ENCODE data around the gene CD109. TPM values are rescaled to one million over a fixed set of nuclear protein-coding genes. Genes with fewer than 3 reads are reported as not detected.
"Not testable (repeated sequence)": the region's sequence is repeated elsewhere in the genome, so short reads cannot be mapped to it uniquely, and the experiment has no call there.

Gene CD109
- total RNA-seq, 1 donor from 2014 or later: 18.6 TPM

GRCh38 chr6:73723480-73723879 lies 27.5 kb downstream of the CD109 start:
- intact Hi-C loops (cut with micrococcal nuclease): not testable (repeated sequence)

GRCh38 chr6:73724389-73724788 lies 28.4 kb downstream of the CD109 start:
- intact Hi-C loops (cut with micrococcal nuclease): no loop called here

GRCh38 chr6:73725192-73725591 lies 29.2 kb downstream of the CD109 start:
- intact Hi-C loops (cut with micrococcal nuclease): not testable (repeated sequence)

- intact Hi-C loops (cut with micrococcal nuclease): no loop called here
Observed at GRCh38 chr6:73727114-73727513, 31.1 kb downstream of the CD109 start.

GRCh38 chr6:73728548-73729205 lies 32.7 kb downstream of the CD109 start:
- intact Hi-C loops (cut with micrococcal nuclease): no loop called here

- intact Hi-C loops (cut with micrococcal nuclease): no loop called here
Observed at GRCh38 chr6:73731285-73731684, 35.3 kb downstream of the CD109 start.

- intact Hi-C loops (cut with micrococcal nuclease): loop anchor here (1.0 to 2.0 kb wide), 3 partner anchors 38 to 212 kb away; partner anchors contain the start of gene EEF1A1
Observed at GRCh38 chr6:73732845-73733675, 37.1 kb downstream of the CD109 start.

GRCh38 chr6:73733791-73734190 lies 37.8 kb downstream of the CD109 start:
- intact Hi-C loops (cut with micrococcal nuclease): loop anchor here (1.0 to 2.0 kb wide), 3 partner anchors 39 to 213 kb away; partner anchors contain the start of gene EEF1A1

GRCh38 chr6:73734832-73735453 lies 38.9 kb downstream of the CD109 start:
- intact Hi-C loops (cut with micrococcal nuclease): no loop called here

- intact Hi-C loops (cut with micrococcal nuclease): loop anchor here (1.0 to 2.0 kb wide), 4 partner anchors 117 to 1471 kb away; no protein-coding TSS in a partner anchor
Observed at GRCh38 chr6:73738367-73739028, 42.5 kb downstream of the CD109 start.

GRCh38 chr6:73739096-73739495 lies 43.1 kb downstream of the CD109 start:
- intact Hi-C loops (cut with micrococcal nuclease): loop anchor here (1.0 to 2.0 kb wide), 4 partner anchors 116 to 1470 kb away; no protein-coding TSS in a partner anchor

- intact Hi-C loops (cut with micrococcal nuclease): no loop called here
Observed at GRCh38 chr6:73742433-73742832, 46.4 kb downstream of the CD109 start.

GRCh38 chr6:73743081-73743480 lies 47.1 kb downstream of the CD109 start:
- intact Hi-C loops (cut with micrococcal nuclease): no loop called here

- intact Hi-C loops (cut with micrococcal nuclease): no loop called here
Observed at GRCh38 chr6:73743556-73743955, 47.6 kb downstream of the CD109 start.

GRCh38 chr6:73746787-73747186 lies 50.8 kb downstream of the CD109 start:
- intact Hi-C loops (cut with micrococcal nuclease): no loop called here

- intact Hi-C loops (cut with micrococcal nuclease): no loop called here
Observed at GRCh38 chr6:73747289-73747688, 51.3 kb downstream of the CD109 start.

GRCh38 chr6:73752943-73753342 lies 56.9 kb downstream of the CD109 start:
- intact Hi-C loops (cut with micrococcal nuclease): no loop called here

- intact Hi-C loops (cut with micrococcal nuclease): no loop called here
Observed at GRCh38 chr6:73766040-73766439, 70.0 kb downstream of the CD109 start.

- intact Hi-C loops (cut with micrococcal nuclease): no loop called here
Observed at GRCh38 chr6:73768558-73768957, 72.6 kb downstream of the CD109 start.

- intact Hi-C loops (cut with micrococcal nuclease): no loop called here
Observed at GRCh38 chr6:73769976-73770375, 74.0 kb downstream of the CD109 start.

- intact Hi-C loops (cut with micrococcal nuclease): no loop called here
Observed at GRCh38 chr6:73774311-73774774, 78.3 kb downstream of the CD109 start.
